ENCODE measurements around the gene SPTSSA.
A peak's percentile ranks its signal among the peaks of the same experiment; 100 is the strongest.
"Not testable (repeated sequence)": the region's sequence is repeated elsewhere in the genome, so short reads cannot be mapped to it uniquely, and the experiment has no call there.

SPTSSA gene

GRCh38 chr14:34470319-34470718 is 8.3 kb upstream of the SPTSSA start:
- no peak for DNase-seq

- DNase-seq: no peak
Measured at GRCh38 chr14:34466691-34467090, 4.7 kb upstream of the SPTSSA start.

GRCh38 chr14:34465069-34465859 is 3.2 kb upstream of the SPTSSA start:
- DNase-seq: no peak

- no peak for DNase-seq
Measured at GRCh38 chr14:34463598-34463961, 1.5 kb upstream of the SPTSSA start.

- DNase-seq: peak; percentile 13
Measured at GRCh38 chr14:34461334-34462131, 507 bp downstream of the SPTSSA start.

GRCh38 chr14:34460841-34461240 is 1.2 kb downstream of the SPTSSA start:
- DNase-seq: no peak

GRCh38 chr14:34460295-34460694 is 1.7 kb downstream of the SPTSSA start:
- DNase-seq: no peak

- DNase-seq: no peak
Measured at GRCh38 chr14:34457186-34457585, 4.9 kb downstream of the SPTSSA start.

- DNase-seq: no peak
Measured at GRCh38 chr14:34453226-34453625, 8.8 kb downstream of the SPTSSA start.

- DNase-seq: no peak
Measured at GRCh38 chr14:34452258-34452822, 9.7 kb downstream of the SPTSSA start.

GRCh38 chr14:34450958-34451357 is 11.1 kb downstream of the SPTSSA start:
- no peak for DNase-seq

- no peak for DNase-seq
Measured at GRCh38 chr14:34450542-34450915, 11.5 kb downstream of the SPTSSA start.

- no peak for DNase-seq
Measured at GRCh38 chr14:34449819-34450541, 12.1 kb downstream of the SPTSSA start.

GRCh38 chr14:34439090-34439489 is 22.9 kb downstream of the SPTSSA start:
- DNase-seq: no peak

- no peak for DNase-seq
Measured at GRCh38 chr14:34438438-34438837, 23.6 kb downstream of the SPTSSA start.

- no peak for DNase-seq
Measured at GRCh38 chr14:34437729-34438080, 24.3 kb downstream of the SPTSSA start.

GRCh38 chr14:34436960-34437728 is 24.9 kb downstream of the SPTSSA start:
- no peak for DNase-seq

- DNase-seq: no peak
Measured at GRCh38 chr14:34436118-34436905, 25.7 kb downstream of the SPTSSA start.

- no peak for DNase-seq
Measured at GRCh38 chr14:34433957-34434356, 28.1 kb downstream of the SPTSSA start.

GRCh38 chr14:34428102-34428466 is 34.0 kb downstream of the SPTSSA start:
- DNase-seq: not testable (repeated sequence)

Data from activated naive CD4-positive, alpha-beta T cell treated with anti-CD3 and anti-CD28 coated beads, Interleukin-2, amount 50 U/mL, for 16 hours (primary cell).